Trophoblast cell (in vitro differentiated cells and primary cell): ENCODE measurements around the gene TBCB.

Experiments used
- DNase-seq, 2 donors: peaks; one replicate each; pipeline ENCODE4 v3.0.0-alpha.2; 2016
- H2AFZ ChIP-seq: 2 replicates; pipeline ENCODE4 v1.6.1; 2013; ENCODE audit warnings: low read length, moderate library complexity, mild to moderate bottlenecking; ENCODE audit not compliant: insufficient read depth, poor library complexity
- H2AK5ac ChIP-seq: 2 replicates; pipeline ENCODE4 v1.6.1; 2013; ENCODE audit warnings: mild to moderate bottlenecking, low read length
- H2BK120ac ChIP-seq: 2 replicates; pipeline ENCODE4 v1.6.1; 2013; ENCODE audit warnings: low read length, mild to moderate bottlenecking, moderate library complexity; ENCODE audit not compliant: insufficient read depth, poor library complexity
- H2BK12ac ChIP-seq: 2 replicates; pipeline ENCODE4 v1.6.1; 2013; ENCODE audit warnings: mild to moderate bottlenecking, low read length, moderate library complexity
- H2BK5ac ChIP-seq: 2 replicates; pipeline ENCODE4 v1.6.1; 2013; ENCODE audit warnings: low read length, low read depth, moderate library complexity, mild to moderate bottlenecking; ENCODE audit not compliant: poor library complexity
- H3K14ac ChIP-seq: 2 replicates; pipeline ENCODE4 v1.6.1; 2013; ENCODE audit warnings: mild to moderate bottlenecking, low read length
- H3K18ac ChIP-seq: 2 replicates; pipeline ENCODE4 v1.6.1; 2013; ENCODE audit warnings: mild to moderate bottlenecking, low read length
- H3K23ac ChIP-seq: 2 replicates; pipeline ENCODE4 v1.6.1; 2013; ENCODE audit warnings: low read length
- H3K27ac ChIP-seq: 2 replicates; pipeline ENCODE4 v1.5.1; 2013; ENCODE audit warnings: low read depth, mild to moderate bottlenecking, inconsistent platforms, low read length, moderate library complexity
- H3K27me3 ChIP-seq: 2 replicates; pipeline ENCODE4 v1.6.1; 2013; ENCODE audit warnings: inconsistent platforms, mild to moderate bottlenecking, low read length, moderate library complexity; ENCODE audit not compliant: insufficient read depth
- H3K36me3 ChIP-seq, 2 experiments: 1 replicate in 1 of 2; 2 replicates in 1 of 2; pipeline ENCODE4 v1.6.1; 2013; ENCODE audit warnings: low read length in 2 of 2, mild to moderate bottlenecking in 2 of 2, moderate library complexity in 1 of 2; ENCODE audit not compliant: insufficient read depth in 2 of 2, control insufficient read depth in 1 of 2
- H3K4ac ChIP-seq: 2 replicates; pipeline ENCODE4 v1.6.1; 2013; ENCODE audit warnings: low read depth, mild to moderate bottlenecking, low read length, moderate library complexity
- H3K4me1 ChIP-seq, 2 experiments: 1 replicate in 1 of 2; 2 replicates in 1 of 2; pipeline ENCODE4 v1.6.1; 2013; ENCODE audit warnings: low read length in 2 of 2, mild to moderate bottlenecking in 2 of 2, moderate library complexity in 1 of 2; ENCODE audit not compliant: insufficient read depth in 2 of 2, control insufficient read depth in 1 of 2
- H3K4me2 ChIP-seq: 2 replicates; pipeline ENCODE4 v1.6.1; 2013; ENCODE audit warnings: inconsistent platforms, mild to moderate bottlenecking, low read length, moderate library complexity
- H3K4me3 ChIP-seq: 2 replicates; pipeline ENCODE4 v1.5.1; 2013; ENCODE audit warnings: mild to moderate bottlenecking, low read depth, low read length, inconsistent platforms
- H3K79me1 ChIP-seq: one replicate; pipeline ENCODE4 v1.6.1; 2013; ENCODE audit warnings: low read length
- H3K79me2 ChIP-seq: 2 replicates; pipeline ENCODE4 v1.6.1; 2013; ENCODE audit warnings: low read length, mild to moderate bottlenecking; ENCODE audit not compliant: control insufficient read depth, insufficient read depth, poor library complexity
- H3K9ac ChIP-seq: 2 replicates; pipeline ENCODE4 v1.6.1; 2013; ENCODE audit warnings: mild to moderate bottlenecking, low read length
- H3K9me3 ChIP-seq: 2 replicates; pipeline ENCODE4 v1.6.1; 2013; ENCODE audit warnings: low read depth, mild to moderate bottlenecking, control low read depth, inconsistent platforms, low read length; ENCODE audit not compliant: insufficient read depth
- H4K12ac ChIP-seq: 2 replicates; pipeline ENCODE4 v1.6.1; 2013; ENCODE audit warnings: low read depth, mild to moderate bottlenecking, low read length, moderate library complexity
- H4K8ac ChIP-seq: 2 replicates; pipeline ENCODE4 v1.6.1; 2013; ENCODE audit warnings: low read depth, mild to moderate bottlenecking, low read length, moderate library complexity
- H4K91ac ChIP-seq: one replicate; pipeline ENCODE4 v1.6.1; 2013; ENCODE audit warnings: low read depth, mild to moderate bottlenecking, low read length, moderate library complexity
- WGBS: extraction: QIAGEN DNeasy Blood & Tissue Kit; methylation state at CpG from one replicate; pipeline ENCODE4 v1.1.7; 2013; ENCODE audit warnings: missing lambda C conversion rate; ENCODE audit not compliant: insufficient read length, insufficient coverage; ENCODE audit errors: extremely low coverage; 5-methylcytosine and 5-hydroxymethylcytosine counted together

The TBCB gene

DNA sequence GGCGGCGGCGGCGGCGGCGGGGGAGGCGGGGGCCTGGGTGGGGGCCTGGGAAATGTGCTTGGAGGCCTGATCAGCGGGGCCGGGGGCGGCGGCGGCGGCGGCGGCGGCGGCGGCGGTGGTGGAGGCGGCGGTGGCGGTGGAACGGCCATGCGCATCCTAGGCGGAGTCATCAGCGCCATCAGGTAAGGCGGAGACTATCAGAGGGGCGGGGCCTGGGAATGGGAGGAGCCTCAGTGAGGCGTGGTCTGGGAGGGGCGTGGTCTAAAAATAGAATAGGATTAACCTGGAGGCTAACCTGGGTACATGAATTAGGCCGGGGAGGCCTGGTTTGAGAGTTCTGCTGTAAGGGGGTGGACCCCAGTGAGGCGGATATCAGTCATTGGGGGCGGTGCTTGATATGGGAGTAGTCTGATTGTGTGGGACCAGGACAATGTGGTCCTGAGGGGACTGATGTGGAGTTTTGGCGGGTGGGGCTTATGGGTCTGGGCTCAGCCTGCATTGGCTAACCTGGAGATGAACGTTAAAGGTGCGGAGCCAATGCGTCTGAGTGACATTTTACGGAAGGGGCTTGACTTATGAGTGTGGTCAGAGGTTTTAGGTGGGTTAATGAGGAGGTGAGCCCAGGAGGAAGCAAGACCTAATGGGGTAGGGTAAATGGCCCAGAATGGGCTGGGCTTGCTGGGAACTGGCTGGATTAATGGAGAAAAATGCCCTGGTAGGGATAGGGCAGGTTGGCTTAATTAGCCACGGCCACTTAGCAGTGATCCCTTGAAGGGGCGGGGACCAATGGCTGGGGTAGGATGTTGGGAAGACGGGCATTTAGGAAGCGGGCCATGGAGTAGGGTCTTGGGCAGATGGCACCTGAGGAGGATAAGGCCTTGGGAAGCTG lies 26.0 kb downstream of the TBCB start:
- H3K18ac ChIP-seq: peak overlapping the region; percentile 12
- H3K27me3 ChIP-seq: no peaks in the 10 kb centered on the region
- no peak overlapping the region for H3K14ac ChIP-seq
- H3K4me1 ChIP-seq: peaks cover 6% of the 10 kb centered on the region in 2 experiments
- peaks cover 2% of the 10 kb centered on the region for H3K9me3 ChIP-seq
- H2AFZ ChIP-seq: no peak overlapping the region
- peak overlapping the region; percentile 49 for H2AK5ac ChIP-seq
- H3K9ac ChIP-seq: no peak overlapping the region
- H4K91ac ChIP-seq: peak overlapping the region; percentile 89
- peak overlapping the region; percentile 13 for H3K4ac ChIP-seq
- H3K79me1 ChIP-seq: peaks cover 16% of the 10 kb centered on the region
- H3K4me3 ChIP-seq: peak overlapping the region; percentile 95
- no peak overlapping the region for H2BK120ac ChIP-seq
- no peak overlapping the region for H2BK12ac ChIP-seq
- H3K4me2 ChIP-seq: peak overlapping the region; percentile 57
- H4K8ac ChIP-seq: peak overlapping the region; percentile 3
- H3K79me2 ChIP-seq: peaks cover 15% of the 10 kb centered on the region
- peak; percentile 82 to 93 for DNase-seq
- H3K27ac ChIP-seq: peak overlapping the region; percentile 76
- no peak overlapping the region for H4K12ac ChIP-seq
- H2BK5ac ChIP-seq: no peak overlapping the region
- H3K36me3 ChIP-seq: peaks cover 32 to 38% of the 10 kb centered on the region in 2 experiments
- WGBS: no CpG with 5 or more reads among the region's 42 CpGs
- H3K23ac ChIP-seq: no peak overlapping the region

DNA sequence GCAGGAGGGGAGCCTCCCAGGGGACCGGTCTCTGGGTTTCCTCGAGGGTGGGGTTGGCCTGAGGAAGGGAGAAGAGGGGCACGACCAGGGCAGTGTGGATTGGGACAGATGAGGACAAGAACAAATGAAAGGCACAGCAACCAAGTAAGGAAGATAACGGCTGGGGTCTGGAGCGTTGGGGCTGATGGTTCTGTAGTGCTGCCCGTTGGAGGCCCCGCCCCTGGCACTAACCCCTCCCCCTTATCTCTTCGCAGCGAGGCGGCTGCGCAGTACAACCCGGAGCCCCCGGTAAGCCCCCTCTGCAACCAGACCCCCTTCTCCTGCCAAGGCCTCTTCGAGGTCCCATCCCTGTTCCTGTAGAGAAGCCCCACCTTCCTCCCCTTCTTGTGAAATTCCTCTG lies 26.8 kb downstream of the TBCB start:
- H2BK5ac ChIP-seq: no peak overlapping the region
- DNase-seq: no peak
- no peak overlapping the region for H2AFZ ChIP-seq
- WGBS: no CpG with 5 or more reads among the region's 14 CpGs
- no peak overlapping the region for H2AK5ac ChIP-seq
- no peak overlapping the region for H3K18ac ChIP-seq
- no peak overlapping the region for H3K27ac ChIP-seq
- H3K14ac ChIP-seq: no peak overlapping the region
- no peak overlapping the region for H3K9ac ChIP-seq
- H3K4me3 ChIP-seq: no peak overlapping the region
- H4K12ac ChIP-seq: no peak overlapping the region
- H3K4me2 ChIP-seq: peak overlapping the region; percentile 57
- peaks cover 2% of the 10 kb centered on the region for H3K9me3 ChIP-seq
- no peak overlapping the region for H3K23ac ChIP-seq
- H2BK12ac ChIP-seq: no peak overlapping the region
- H4K8ac ChIP-seq: no peak overlapping the region
- no peak overlapping the region for H2BK120ac ChIP-seq
- peaks cover 39 to 46% of the 10 kb centered on the region in 2 experiments for H3K36me3 ChIP-seq
- peaks cover 6% of the 10 kb centered on the region in 2 experiments for H3K4me1 ChIP-seq
- peaks cover 16% of the 10 kb centered on the region for H3K79me1 ChIP-seq
- H3K4ac ChIP-seq: peak overlapping the region; percentile 8
- H4K91ac ChIP-seq: no peak overlapping the region
- H3K79me2 ChIP-seq: peaks cover 15% of the 10 kb centered on the region
- H3K27me3 ChIP-seq: no peaks in the 10 kb centered on the region

DNA sequence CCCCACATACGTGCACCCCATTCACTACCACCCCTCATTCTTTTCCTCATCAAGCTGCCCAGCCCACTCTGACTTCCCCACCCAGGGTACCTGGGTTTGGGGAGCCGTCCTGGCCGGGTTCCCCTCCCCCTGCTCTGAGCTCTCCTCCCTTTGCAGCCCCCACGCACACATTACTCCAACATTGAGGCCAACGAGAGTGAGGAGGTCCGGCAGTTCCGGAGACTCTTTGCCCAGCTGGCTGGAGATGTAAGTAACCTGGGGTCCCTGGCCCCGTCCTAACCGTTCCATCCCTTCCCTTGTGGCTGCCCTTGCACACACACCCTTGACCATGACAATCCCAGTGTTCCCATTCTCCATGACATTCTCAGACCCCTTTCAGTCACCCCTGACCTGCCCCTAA lies 27.2 kb downstream of the TBCB start:
- Histone ChIP-seq H3K4me1 (peaks cover 6% of the 10 kb centered on the region in 2 experiments), H3K4me3 (no peak overlapping the region), H3K4me2 (no peak overlapping the region), H3K18ac (no peak overlapping the region), H2BK5ac (no peak overlapping the region), H3K9ac (no peak overlapping the region), H3K79me1 (peaks cover 16% of the 10 kb centered on the region), H3K23ac (no peak overlapping the region), H4K91ac (no peak overlapping the region), H3K36me3 (peaks cover 42 to 48% of the 10 kb centered on the region in 2 experiments), H2AK5ac (no peak overlapping the region), H3K27ac (no peak overlapping the region), H2BK120ac (no peak overlapping the region), H3K14ac (no peak overlapping the region), H3K4ac (no peak overlapping the region), H2BK12ac (no peak overlapping the region), H4K12ac (no peak overlapping the region), H3K9me3 (peaks cover 2% of the 10 kb centered on the region), H2AFZ (no peak overlapping the region), H4K8ac (no peak overlapping the region), H3K27me3 (no peaks in the 10 kb centered on the region), H3K79me2 (peaks cover 15% of the 10 kb centered on the region)
- no CpG with 5 or more reads among the region's 9 CpGs for WGBS
- no peak for DNase-seq

DNA sequence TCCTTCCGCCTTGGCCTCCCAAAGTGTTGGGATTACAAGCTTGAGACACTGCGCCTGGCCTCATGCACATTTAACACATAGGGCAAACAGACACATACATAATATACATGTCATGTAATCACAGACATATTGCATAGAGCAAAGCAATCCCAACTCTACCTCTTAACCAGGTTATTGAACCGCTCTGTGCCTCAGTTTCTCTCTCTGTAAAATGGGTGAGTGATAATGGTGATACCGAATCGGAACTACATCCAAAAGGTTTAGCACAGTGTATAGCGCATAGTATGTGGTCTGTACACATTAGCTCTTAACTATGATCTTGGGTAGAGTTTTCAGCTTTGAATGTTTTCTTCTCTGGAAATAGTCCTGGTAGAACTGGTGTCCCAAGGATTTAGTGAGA lies 29.4 kb downstream of the TBCB start:
- Histone ChIP-seq H4K91ac (no peak overlapping the region), H3K79me2 (peaks cover 13% of the 10 kb centered on the region), H2BK12ac (no peak overlapping the region), H3K27me3 (no peaks in the 10 kb centered on the region), H3K4me2 (no peak overlapping the region), H3K9ac (no peak overlapping the region), H3K9me3 (peaks cover 2% of the 10 kb centered on the region), H3K4me1 (peaks cover 6% of the 10 kb centered on the region in 2 experiments), H3K4ac (no peak overlapping the region), H4K8ac (no peak overlapping the region), H3K36me3 (peaks cover 58 to 66% of the 10 kb centered on the region in 2 experiments), H3K27ac (no peak overlapping the region), H4K12ac (no peak overlapping the region), H3K79me1 (peaks cover 13% of the 10 kb centered on the region), H3K23ac (no peak overlapping the region), H2AFZ (no peak overlapping the region), H2BK120ac (no peak overlapping the region), H3K18ac (no peak overlapping the region), H3K4me3 (no peak overlapping the region), H2AK5ac (no peak overlapping the region), H3K14ac (no peak overlapping the region), H2BK5ac (no peak overlapping the region)
- DNase-seq: no peak
- WGBS: no CpG with 5 or more reads among the region's 6 CpGs
